ENCODE measurements around the gene CSKMT. TPM values are rescaled to one million over a fixed set of nuclear protein-coding genes. Genes with fewer than 3 reads are reported as not detected.
"Not testable (repeated sequence)": the region's sequence is repeated elsewhere in the genome, so short reads cannot be mapped to it uniquely, and the experiment has no call there.

Gene CSKMT
- total and polyA plus RNA-seq, 11 donors, result 0.38 to 8.7 (median 4.4) TPM

DNA sequence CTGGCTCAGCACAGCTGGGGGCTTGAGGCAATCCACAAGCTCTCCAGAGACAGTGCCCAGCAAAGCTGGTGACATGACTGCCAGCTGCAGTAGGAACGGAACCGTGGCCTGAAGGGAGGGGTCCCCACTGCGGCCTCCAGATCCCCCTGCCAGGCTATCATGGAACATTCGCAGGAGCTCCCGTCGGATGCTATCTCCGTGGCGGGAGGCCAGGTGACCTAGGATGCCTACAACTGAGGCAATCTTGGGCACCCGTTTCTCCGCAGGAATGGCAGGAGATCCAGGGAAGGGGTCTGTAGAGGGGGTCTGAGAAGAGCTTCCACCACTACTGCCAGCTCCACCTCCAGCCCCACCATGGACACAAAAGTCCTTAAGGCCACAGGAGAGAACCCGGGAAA is 16.1 kb upstream of the CSKMT start:
- H3K27me3 ChIP-seq, result no peaks in the 10 kb centered on the region
- no peak overlapping the region for H3K27ac ChIP-seq
- ATAC-seq (no peak), DNase-seq (peak in 1 of 5 donors; percentile 33)
- intact Hi-C loops (cut with DNase I), result loop anchor here in 3 of 10 donors (5.0 kb wide), 1 partner anchor 37 kb away; the partner anchor contains the start of genes EML3 (in 3 of the 3) and ROM1 (in 3 of the 3)
- peaks cover 0 to 34% (median 28%) of the 10 kb centered on the region in 9 donors for H3K36me3 ChIP-seq
- H3K4me3 ChIP-seq, result no peak overlapping the region
- WGBS, 4 donors, result 80 to 86% (median 85%) methylated on average over 11 of the region's 11 CpGs
- no peaks in the 10 kb centered on the region for H3K9me3 ChIP-seq
- H3K4me1 ChIP-seq, result peaks cover 0 to 44% (median 34%) of the 10 kb centered on the region in 12 donors
- TF ChIP-seq, protein P1, sequence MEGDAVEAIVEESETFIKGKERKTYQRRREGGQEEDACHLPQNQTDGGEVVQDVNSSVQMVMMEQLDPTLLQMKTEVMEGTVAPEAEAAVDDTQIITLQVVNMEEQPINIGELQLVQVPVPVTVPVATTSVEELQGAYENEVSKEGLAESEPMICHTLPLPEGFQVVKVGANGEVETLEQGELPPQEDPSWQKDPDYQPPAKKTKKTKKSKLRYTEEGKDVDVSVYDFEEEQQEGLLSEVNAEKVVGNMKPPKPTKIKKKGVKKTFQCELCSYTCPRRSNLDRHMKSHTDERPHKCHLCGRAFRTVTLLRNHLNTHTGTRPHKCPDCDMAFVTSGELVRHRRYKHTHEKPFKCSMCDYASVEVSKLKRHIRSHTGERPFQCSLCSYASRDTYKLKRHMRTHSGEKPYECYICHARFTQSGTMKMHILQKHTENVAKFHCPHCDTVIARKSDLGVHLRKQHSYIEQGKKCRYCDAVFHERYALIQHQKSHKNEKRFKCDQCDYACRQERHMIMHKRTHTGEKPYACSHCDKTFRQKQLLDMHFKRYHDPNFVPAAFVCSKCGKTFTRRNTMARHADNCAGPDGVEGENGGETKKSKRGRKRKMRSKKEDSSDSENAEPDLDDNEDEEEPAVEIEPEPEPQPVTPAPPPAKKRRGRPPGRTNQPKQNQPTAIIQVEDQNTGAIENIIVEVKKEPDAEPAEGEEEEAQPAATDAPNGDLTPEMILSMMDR (IDR thresholded peaks at IDR 0.05), result no peak
- no peak for TF ChIP-seq POLR2A (IDR thresholded peaks at IDR 0.05)

GRCh38 chr11:62649486-62649885 is 15.6 kb upstream of the CSKMT start:
- intact Hi-C loops (cut with DNase I), result loop anchor here in 3 of 10 donors (5.0 kb wide), 1 partner anchor 37 kb away; the partner anchor contains the start of genes EML3 (in 3 of the 3) and ROM1 (in 3 of the 3)
- Histone ChIP-seq H3K9me3 (no peaks in the 10 kb centered on the region), H3K36me3 (peaks cover 0 to 29% (median 23%) of the 10 kb centered on the region in 9 donors), H3K27me3 (no peaks in the 10 kb centered on the region), H3K27ac (no peak overlapping the region), H3K4me1 (peaks cover 0 to 43% (median 34%) of the 10 kb centered on the region in 12 donors), H3K4me3 (no peak overlapping the region)
- no peak for TF ChIP-seq POLR2A (IDR thresholded peaks at IDR 0.05)
- TF ChIP-seq, protein P1 (IDR thresholded peaks at IDR 0.05), result no peak
- DNase-seq (no peak), ATAC-seq (no peak)
- 85 to 93% (median 91%) methylated on average over 7 to 11 of the region's 11 CpGs for WGBS, 4 donors

DNA sequence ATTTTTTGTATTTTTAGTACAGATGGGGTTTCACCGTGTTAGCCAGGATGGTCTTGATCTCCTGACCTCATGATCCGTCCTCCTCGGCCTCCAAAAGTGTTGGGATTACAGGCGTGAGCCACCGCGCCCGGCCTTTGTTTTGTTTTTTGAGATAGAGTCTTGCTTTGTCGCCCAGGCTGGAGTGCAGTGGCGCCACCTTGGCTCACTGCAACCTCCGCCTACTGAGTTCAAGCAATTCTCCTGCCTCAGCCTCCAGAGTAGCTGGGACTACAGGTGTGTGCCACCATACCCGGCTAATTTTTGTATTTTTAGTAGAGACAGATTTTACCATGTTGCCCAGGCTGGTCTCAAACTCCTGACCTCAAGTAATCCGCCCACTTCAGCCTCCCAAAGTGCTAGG is 14.8 kb upstream of the CSKMT start:
- WGBS, 4 donors, result 95 to 98% (median 97%) methylated on average over 12 of the region's 12 CpGs
- intact Hi-C loops (cut with DNase I), result not testable (repeated sequence)

GRCh38 chr11:62652161-62653006 is 12.7 kb upstream of the CSKMT start:
- WGBS, 4 donors, result 37 to 40% (median 39%) methylated on average over 16 of the region's 16 CpGs
- peaks cover 0 to 20% (median 14%) of the 10 kb centered on the region in 12 donors for H3K4me1 ChIP-seq
- intact Hi-C loops (cut with DNase I), result no loop called here
- peak in 1 of 5 donors; percentile 24 for DNase-seq
- peak overlapping the region; percentile 63 to 96 (median 91) for H3K27ac ChIP-seq
- H3K27me3 ChIP-seq, result no peaks in the 10 kb centered on the region
- peak overlapping the region; percentile 73 to 97 (median 92) for H3K4me3 ChIP-seq
- peaks cover 0 to 25% (median 21%) of the 10 kb centered on the region in 9 donors for H3K36me3 ChIP-seq
- ATAC-seq, result no peak
- TF ChIP-seq, protein P1 (IDR thresholded peaks at IDR 0.05), result no peak
- no peak for TF ChIP-seq POLR2A (IDR thresholded peaks at IDR 0.05)
- no peaks in the 10 kb centered on the region for H3K9me3 ChIP-seq

More for the DNA sequence above, 14.8 kb upstream of the CSKMT start:
- Histone ChIP-seq H3K36me3 (peaks cover 0 to 27% (median 21%) of the 10 kb centered on the region in 9 donors), H3K4me1 (peaks cover 0 to 35% (median 27%) of the 10 kb centered on the region in 12 donors)
- H3K27ac ChIP-seq, H3K9me3 ChIP-seq, ATAC-seq, H3K4me3 ChIP-seq, H3K27me3 ChIP-seq: not testable (repeated sequence)
- DNase-seq, result peak in 1 of 5 donors; percentile 34
